ENCODE data around the gene NAALAD2.
"Not testable (repeated sequence)": the region's sequence is repeated elsewhere in the genome, so short reads cannot be mapped to it uniquely, and the experiment has no call there.

DNA sequence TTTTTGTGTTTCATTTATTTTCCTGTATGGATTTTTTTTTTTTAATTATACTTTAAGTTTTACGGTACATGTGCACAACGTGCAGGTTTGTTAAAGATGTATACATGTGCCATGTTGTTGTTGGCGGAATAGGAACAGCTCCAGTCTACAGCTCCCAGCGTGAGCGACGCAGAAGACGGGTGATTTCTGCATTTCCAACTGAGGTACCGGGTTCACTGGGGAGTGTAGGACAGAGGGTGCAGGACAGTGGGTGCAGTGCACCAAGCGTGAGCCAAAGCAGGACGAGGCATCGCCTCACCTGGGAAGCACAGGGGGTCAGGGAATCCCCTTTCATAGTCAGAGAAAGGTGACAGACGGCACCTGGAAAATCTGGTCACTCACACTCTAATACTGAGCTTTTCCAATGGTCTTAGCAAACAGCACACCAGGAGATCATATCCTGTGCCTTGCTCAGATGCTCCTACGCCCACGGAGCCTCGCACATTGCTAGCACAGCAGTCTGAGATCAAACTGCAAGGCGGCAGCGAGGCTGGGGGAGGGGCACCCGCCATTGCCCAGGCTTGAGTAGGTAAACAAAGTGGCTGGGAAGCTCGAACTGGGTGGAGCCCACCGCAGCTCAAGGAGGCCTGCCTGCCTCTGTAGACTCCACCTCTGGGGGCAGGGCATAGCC, 105.6 kb downstream of the NAALAD2 start:
- TF ChIP-seq, protein P1, sequence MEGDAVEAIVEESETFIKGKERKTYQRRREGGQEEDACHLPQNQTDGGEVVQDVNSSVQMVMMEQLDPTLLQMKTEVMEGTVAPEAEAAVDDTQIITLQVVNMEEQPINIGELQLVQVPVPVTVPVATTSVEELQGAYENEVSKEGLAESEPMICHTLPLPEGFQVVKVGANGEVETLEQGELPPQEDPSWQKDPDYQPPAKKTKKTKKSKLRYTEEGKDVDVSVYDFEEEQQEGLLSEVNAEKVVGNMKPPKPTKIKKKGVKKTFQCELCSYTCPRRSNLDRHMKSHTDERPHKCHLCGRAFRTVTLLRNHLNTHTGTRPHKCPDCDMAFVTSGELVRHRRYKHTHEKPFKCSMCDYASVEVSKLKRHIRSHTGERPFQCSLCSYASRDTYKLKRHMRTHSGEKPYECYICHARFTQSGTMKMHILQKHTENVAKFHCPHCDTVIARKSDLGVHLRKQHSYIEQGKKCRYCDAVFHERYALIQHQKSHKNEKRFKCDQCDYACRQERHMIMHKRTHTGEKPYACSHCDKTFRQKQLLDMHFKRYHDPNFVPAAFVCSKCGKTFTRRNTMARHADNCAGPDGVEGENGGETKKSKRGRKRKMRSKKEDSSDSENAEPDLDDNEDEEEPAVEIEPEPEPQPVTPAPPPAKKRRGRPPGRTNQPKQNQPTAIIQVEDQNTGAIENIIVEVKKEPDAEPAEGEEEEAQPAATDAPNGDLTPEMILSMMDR (IDR thresholded peaks at IDR 0.05), result not testable (repeated sequence)
- TF ChIP-seq ZFX (IDR thresholded peaks at IDR 0.05; ENCODE audit: borderline replicate concordance), result not testable (repeated sequence)
